Measurements from ENCODE around the gene LAMA5.

LAMA5 gene

DNA sequence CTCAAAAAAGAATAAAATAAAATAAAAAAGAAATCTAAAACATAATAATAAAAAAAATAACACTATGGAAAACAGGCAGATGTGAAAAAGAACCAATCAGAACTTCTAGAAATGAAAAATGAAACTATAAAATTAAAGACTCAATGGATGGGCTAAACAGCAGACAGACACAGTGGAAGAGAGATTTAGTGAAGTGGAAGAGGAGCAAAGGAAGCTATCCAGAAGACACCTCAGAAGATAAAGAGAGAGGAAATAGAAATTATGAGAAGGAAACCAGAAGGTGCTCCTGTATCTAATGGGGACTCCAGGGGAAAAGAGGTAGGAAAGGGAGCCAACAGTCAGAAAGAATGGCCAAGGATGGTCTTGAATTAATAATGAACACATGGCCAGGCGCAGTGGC, 18.5 kb downstream of the LAMA5 start:
- Histone ChIP-seq H3K4me2 (no peak overlapping the region), H3K4me1 (peaks cover 36% of the 10 kb centered on the region), H3K27ac (no peak overlapping the region)

GRCh38 chr20:62347445-62347844, 19.7 kb downstream of the LAMA5 start:
- no peak overlapping the region for H3K4me2 ChIP-seq
- no peaks in the 10 kb centered on the region for H3K27me3 ChIP-seq
- H3K4me3 ChIP-seq, result no peak overlapping the region
- peaks cover 9% of the 10 kb centered on the region for H4K20me1 ChIP-seq
- H3K4me1 ChIP-seq, result peaks cover 33% of the 10 kb centered on the region
- peaks cover 10% of the 10 kb centered on the region for H3K9me3 ChIP-seq
- H3K36me3 ChIP-seq, result peaks cover 49% of the 10 kb centered on the region
- TF ChIP-seq Cebpa-rat (IDR thresholded peaks at IDR 0.05), result no peak
- no peak overlapping the region for H3K9ac ChIP-seq
- no peak overlapping the region for H3K27ac ChIP-seq

More for the DNA sequence above, 18.5 kb downstream of the LAMA5 start:
- Histone ChIP-seq H3K9ac (no peak overlapping the region), H4K20me1 (peaks cover 21% of the 10 kb centered on the region), H3K27me3 (no peaks in the 10 kb centered on the region), H3K4me3 (no peak overlapping the region), H3K9me3 (peaks cover 10% of the 10 kb centered on the region), H3K36me3 (peaks cover 54% of the 10 kb centered on the region)
- TF ChIP-seq Cebpa-rat (IDR thresholded peaks at IDR 0.05), result no peak

DNA sequence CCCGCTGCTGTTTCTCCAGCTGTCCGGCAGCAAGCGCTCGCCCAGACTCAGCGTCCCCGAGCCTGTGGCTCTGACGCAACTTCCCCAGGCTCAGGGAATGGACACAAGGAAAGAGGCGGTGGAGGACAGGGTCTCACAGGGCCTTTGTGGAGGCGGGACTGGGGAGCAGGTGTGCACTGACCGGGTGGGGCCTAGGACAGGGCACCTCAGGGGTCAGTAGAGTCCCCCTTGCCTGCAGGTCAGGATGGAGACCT, 20.0 kb downstream of the LAMA5 start:
- H3K27ac ChIP-seq, result no peak overlapping the region
- H3K4me1 ChIP-seq, result peaks cover 32% of the 10 kb centered on the region
- H4K20me1 ChIP-seq, result peaks cover 8% of the 10 kb centered on the region; the same call in 1 of the 2 replicates
- peaks cover 10% of the 10 kb centered on the region for H3K9me3 ChIP-seq
- no peak overlapping the region for H3K9ac ChIP-seq
- no peak overlapping the region for H3K4me2 ChIP-seq
- TF ChIP-seq Cebpa-rat (IDR thresholded peaks at IDR 0.05), result no peak
- H3K4me3 ChIP-seq, result no peak overlapping the region
- peaks cover 46% of the 10 kb centered on the region for H3K36me3 ChIP-seq
- no peaks in the 10 kb centered on the region for H3K27me3 ChIP-seq

- Histone ChIP-seq H3K27ac (no peak overlapping the region), H3K9ac (no peak overlapping the region), H3K36me3 (peaks cover 42% of the 10 kb centered on the region), H3K4me1 (peaks cover 37% of the 10 kb centered on the region), H3K4me3 (no peak overlapping the region), H3K4me2 (no peak overlapping the region), H3K9me3 (peaks cover 10% of the 10 kb centered on the region), H4K20me1 (peaks cover 8% of the 10 kb centered on the region; the same call in 1 of the 2 replicates), H3K27me3 (no peaks in the 10 kb centered on the region)
- no peak for TF ChIP-seq Cebpa-rat (IDR thresholded peaks at IDR 0.05)
These were observed 20.5 kb downstream of the LAMA5 start for GRCh38 chr20:62346398-62347150.

DNA sequence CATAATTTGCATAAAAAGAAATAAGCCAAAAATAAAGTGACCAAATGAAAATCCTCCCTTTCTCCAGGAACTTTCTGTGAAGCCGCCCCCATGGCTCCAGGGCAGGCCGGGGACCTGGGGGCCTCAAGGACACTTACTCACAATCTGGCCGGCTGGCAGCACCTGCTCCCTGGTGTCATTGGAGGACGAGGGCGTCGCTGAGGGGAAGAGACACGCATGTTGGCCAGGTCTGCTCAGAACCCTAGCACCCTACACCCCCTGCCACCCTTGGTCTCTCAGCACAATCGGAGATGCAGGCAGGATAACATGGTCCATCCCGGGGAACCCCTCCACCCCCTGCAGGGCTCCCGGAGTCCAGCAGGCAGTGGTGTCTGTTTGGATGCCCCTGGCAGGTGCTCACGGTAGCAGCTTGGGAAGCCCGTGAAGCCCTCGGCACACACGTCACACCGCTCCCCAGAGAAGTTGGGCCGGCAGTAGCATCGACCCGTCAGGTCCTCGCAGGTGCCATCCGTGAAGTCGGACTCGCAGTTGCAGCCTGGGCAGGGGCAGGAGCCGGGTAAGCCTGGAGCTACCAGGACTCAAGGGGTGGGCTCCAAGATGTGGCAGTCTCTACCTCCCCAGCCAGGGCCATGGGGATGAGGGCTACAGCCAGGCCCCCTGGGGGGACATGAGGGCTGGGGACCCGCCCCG, 21.3 kb downstream of the LAMA5 start:
- Histone ChIP-seq H3K9me3 (peaks cover 16% of the 10 kb centered on the region), H3K27ac (no peak overlapping the region), H3K36me3 (peaks cover 39% of the 10 kb centered on the region), H3K4me3 (no peak overlapping the region), H3K4me2 (peak overlapping the region; percentile 70; the same call in 1 of the 2 replicates), H3K27me3 (no peaks in the 10 kb centered on the region), H3K9ac (no peak overlapping the region), H3K4me1 (peaks cover 45% of the 10 kb centered on the region), H4K20me1 (peaks cover 2% of the 10 kb centered on the region; the same call in 1 of the 2 replicates)
- no peak for TF ChIP-seq Cebpa-rat (IDR thresholded peaks at IDR 0.05)

DNA sequence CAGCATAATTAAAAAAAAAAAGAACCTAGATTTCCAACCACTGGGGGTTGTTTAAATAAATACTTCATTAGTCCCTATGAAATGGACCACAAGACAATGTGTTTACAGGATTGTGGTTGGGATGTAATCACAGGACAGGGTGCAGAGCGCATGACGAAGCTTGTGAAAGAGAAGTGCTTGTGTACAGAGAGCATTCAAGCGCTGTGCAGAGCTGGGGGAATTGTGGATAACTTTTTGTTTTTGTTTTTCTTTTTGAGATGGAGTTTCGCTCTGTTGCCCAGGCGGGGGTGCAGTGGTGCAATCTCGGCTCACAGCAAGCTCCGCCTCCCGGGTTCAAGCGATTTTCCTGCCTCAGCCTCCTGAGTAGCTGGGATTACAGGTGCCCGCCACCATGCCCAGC, 22.3 kb downstream of the LAMA5 start:
- no peaks in the 10 kb centered on the region for H3K27me3 ChIP-seq
- H3K9me3 ChIP-seq, result peaks cover 16% of the 10 kb centered on the region
- H3K4me1 ChIP-seq, result peaks cover 55% of the 10 kb centered on the region
- no peaks in the 10 kb centered on the region for H4K20me1 ChIP-seq
- TF ChIP-seq Cebpa-rat (IDR thresholded peaks at IDR 0.05), result peak; percentile 84
- no peak overlapping the region for H3K9ac ChIP-seq
- H3K27ac ChIP-seq, result no peak overlapping the region
- H3K4me2 ChIP-seq, result peak overlapping the region; percentile 70
- no peak overlapping the region for H3K4me3 ChIP-seq
- H3K36me3 ChIP-seq, result peaks cover 29% of the 10 kb centered on the region

GRCh38 chr20:62344092-62344491, 23.0 kb downstream of the LAMA5 start:
- H4K20me1 ChIP-seq, result no peaks in the 10 kb centered on the region
- peaks cover 62% of the 10 kb centered on the region for H3K4me1 ChIP-seq
- H3K27me3 ChIP-seq, result no peaks in the 10 kb centered on the region
- H3K27ac ChIP-seq, result no peak overlapping the region
- peak overlapping the region; percentile 70 for H3K4me2 ChIP-seq
- TF ChIP-seq Cebpa-rat (IDR thresholded peaks at IDR 0.05), result no peak
- H3K9ac ChIP-seq, result no peak overlapping the region
- peaks cover 13% of the 10 kb centered on the region for H3K9me3 ChIP-seq
- peaks cover 28% of the 10 kb centered on the region for H3K36me3 ChIP-seq
- H3K4me3 ChIP-seq, result no peak overlapping the region

- Histone ChIP-seq H3K9ac (no peak overlapping the region), H3K36me3 (peaks cover 27% of the 10 kb centered on the region), H3K4me1 (peaks cover 74% of the 10 kb centered on the region), H3K27me3 (no peaks in the 10 kb centered on the region), H4K20me1 (peaks cover 10% of the 10 kb centered on the region), H3K4me2 (no peak overlapping the region), H3K4me3 (no peak overlapping the region), H3K27ac (no peak overlapping the region), H3K9me3 (peaks cover 6% of the 10 kb centered on the region)
- no peak for TF ChIP-seq Cebpa-rat (IDR thresholded peaks at IDR 0.05)
These were observed 24.2 kb downstream of the LAMA5 start for GRCh38 chr20:62342910-62343309.

- Histone ChIP-seq H4K20me1 (peaks cover 36% of the 10 kb centered on the region), H3K27me3 (no peaks in the 10 kb centered on the region), H3K9ac (peak overlapping the region; percentile 65), H3K4me2 (peak overlapping the region; percentile 94), H3K4me1 (peaks cover 92% of the 10 kb centered on the region), H3K27ac (peak overlapping the region; percentile 69; the same call in 1 of the 2 replicates), H3K36me3 (peaks cover 6% of the 10 kb centered on the region; the same call in 1 of the 2 replicates), H3K4me3 (peak overlapping the region; percentile 47), H3K9me3 (peaks cover 6% of the 10 kb centered on the region)
- no peak for TF ChIP-seq Cebpa-rat (IDR thresholded peaks at IDR 0.05)
These were observed 27.5 kb downstream of the LAMA5 start for GRCh38 chr20:62339647-62340062.

GRCh38 chr20:62338294-62338620, 28.9 kb downstream of the LAMA5 start:
- Histone ChIP-seq H3K4me3 (peak overlapping the region; percentile 28; the same call in 1 of the 2 replicates), H4K20me1 (peaks cover 36% of the 10 kb centered on the region), H3K4me2 (peak overlapping the region; percentile 94), H3K27me3 (no peaks in the 10 kb centered on the region), H3K36me3 (peaks cover 16% of the 10 kb centered on the region), H3K9ac (peak overlapping the region; percentile 23; the same call in 1 of the 2 replicates), H3K4me1 (peaks cover 84% of the 10 kb centered on the region), H3K9me3 (peaks cover 6% of the 10 kb centered on the region), H3K27ac (peak overlapping the region; percentile 64)
- no peak for TF ChIP-seq Cebpa-rat (IDR thresholded peaks at IDR 0.05)
